Right lobe of liver (tissue), 6 donors: ENCODE results near the gene QPCT. TPM values are rescaled to one million over a fixed set of nuclear protein-coding genes. Genes with fewer than 3 reads are reported as not detected.

ENCODE experiments used
- ATAC-seq, 4 donors: fragments of 200-7000 bp; cut with Tn5 transposase; one replicate each; pipeline ENCODE4 v1.9.1; 2020; ENCODE audit warnings: mild to moderate bottlenecking in 4 of 4, moderate library complexity in 4 of 4
- DNase-seq, 3 donors: peaks; one replicate each; pipeline ENCODE4 v3.0.0-alpha.2; 2020
- H3K27ac ChIP-seq, 3 donors: fragments of 200-600 bp; one replicate each; pipeline ENCODE4 v1.8.0; 2022
- H3K27me3 ChIP-seq, 2 donors: fragments of 200-600 bp; one replicate each; pipeline ENCODE4 v1.8.0; 2022
- H3K36me3 ChIP-seq, 4 donors: fragments of 200-600 bp; sonication (generic) in 1 of 4; one replicate each; pipeline versions ENCODE4 v1.5.1 to v1.8.0; 2017 to 2022; ENCODE audit warnings: control low read depth in 1 of 4
- H3K4me1 ChIP-seq, 4 donors: fragments of 200-600 bp; sonication (generic) in 1 of 4; one replicate each; pipeline versions ENCODE4 v1.5.1 to v1.8.0; 2017 to 2022; ENCODE audit warnings: control low read depth in 1 of 4
- H3K4me3 ChIP-seq, 3 donors: fragments of 200-600 bp; one replicate each; pipeline ENCODE4 v1.8.0; 2022
- H3K9me3 ChIP-seq, 4 donors: fragments of 200-600 bp; sonication (generic) in 1 of 4; one replicate each; pipeline versions ENCODE4 v1.5.1 to v1.8.0; 2017 to 2022; ENCODE audit warnings: control low read depth in 1 of 4
- POLR2A ChIP-seq: fragments of 450-650 bp; IDR thresholded peaks from one replicate; pipeline ENCODE4 v1.6.1; 2017; ENCODE audit warnings: antibody characterized with exemption, mild to moderate bottlenecking
- WGBS: methylation state at CpG from one replicate; pipeline ENCODE4 v1.1.6; 2018; ENCODE audit warnings: low coverage, low lambda C conversion rate; ENCODE audit not compliant: insufficient coverage; ENCODE audit errors: missing lambda C conversion rate; 5-methylcytosine and 5-hydroxymethylcytosine counted together
- intact Hi-C, 2 donors: fragments of 100-400 bp; cut with DNase I; formaldehyde crosslinking; loops; one replicate each; pipeline versions ENCODE4 v1.11.2 to v1.14.1; 2022
- total RNA-seq, 6 experiments: library from RNA; depleted of rRNA in 2 of 6; stranded (reverse); fragments of >200 nt in 2 of 6; fragmentation: NEBNext Ultra II Directional in 3 of 6; extraction: Animal tissue kit (Norgen Biotek cat#: 25700) in 3 of 6; gene quantifications; one replicate each; pipeline versions ENCODE4 v1.1.0 to v1.2.4, GENCODE V29; 2016 to 2023
- TF ChIP-seq, protein P1 (sequence below), 4 donors: fragments of 200-600 bp in 3 of 4; fragments of 450-650 bp in 1 of 4; IDR thresholded peaks; one replicate each; pipeline versions ENCODE4 v1.5.1 to v1.8.0; 2016 to 2022; ENCODE audit warnings: antibody characterized with exemption in 4 of 4, mild to moderate bottlenecking in 2 of 4
- donor health status: DM: no; HTN: yes; CAD: no.
- donor health status: DM: no; HTN: no; CAD: no.
- donor health status: DM: no; HTN: no; CAD: no.
- donor health status: DM: no; HTN: yes; CAD: no.
- donor health status: DM: no; HTN: yes; CAD: no.

The QPCT gene
- total RNA-seq, 6 experiments from 2014 or later: 0.55 to 1.5 (median 1.1) TPM

DNA sequence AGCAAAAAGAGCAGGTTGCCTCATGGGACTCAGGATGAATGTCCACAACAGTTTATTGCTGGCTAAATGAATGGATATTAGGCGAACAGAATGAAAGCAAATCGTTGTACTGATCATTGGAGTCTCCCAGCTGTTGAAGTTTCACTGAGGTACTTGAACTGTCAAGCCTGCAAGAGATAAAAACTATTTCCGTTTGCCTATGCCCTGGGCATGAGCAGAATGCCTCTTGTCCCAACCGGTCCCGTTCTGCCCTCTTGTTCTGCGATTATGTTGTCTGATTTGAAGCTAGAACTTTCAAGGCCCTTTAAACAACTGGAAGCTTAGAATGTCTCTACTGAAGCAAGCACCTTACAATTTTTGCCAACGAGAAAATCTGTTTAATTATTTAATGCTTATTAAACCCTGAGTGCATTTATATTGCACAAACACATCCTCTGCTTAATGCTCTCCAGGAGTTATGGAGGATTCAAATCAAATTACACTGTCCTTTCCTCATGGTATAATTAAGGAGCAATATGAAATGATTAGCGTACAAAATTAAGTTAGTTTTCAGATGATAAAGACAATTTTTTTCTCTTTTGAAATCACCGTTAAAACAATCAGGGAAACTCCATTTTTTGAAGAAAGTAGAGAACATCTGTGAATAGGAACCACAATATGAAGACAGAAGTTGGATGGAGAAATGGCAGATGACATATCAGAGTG is 17.7 kb downstream of the QPCT start:
- no peak overlapping the region for H3K4me3 ChIP-seq
- no peak overlapping the region for H3K27ac ChIP-seq
- H3K36me3 ChIP-seq: no peaks in the 10 kb centered on the region
- intact Hi-C loops: no loop called here
- no peaks in the 10 kb centered on the region for H3K4me1 ChIP-seq
- no peak for DNase-seq
- no peaks in the 10 kb centered on the region for H3K27me3 ChIP-seq
- TF ChIP-seq POLR2A: no peak
- TF ChIP-seq, protein P1, sequence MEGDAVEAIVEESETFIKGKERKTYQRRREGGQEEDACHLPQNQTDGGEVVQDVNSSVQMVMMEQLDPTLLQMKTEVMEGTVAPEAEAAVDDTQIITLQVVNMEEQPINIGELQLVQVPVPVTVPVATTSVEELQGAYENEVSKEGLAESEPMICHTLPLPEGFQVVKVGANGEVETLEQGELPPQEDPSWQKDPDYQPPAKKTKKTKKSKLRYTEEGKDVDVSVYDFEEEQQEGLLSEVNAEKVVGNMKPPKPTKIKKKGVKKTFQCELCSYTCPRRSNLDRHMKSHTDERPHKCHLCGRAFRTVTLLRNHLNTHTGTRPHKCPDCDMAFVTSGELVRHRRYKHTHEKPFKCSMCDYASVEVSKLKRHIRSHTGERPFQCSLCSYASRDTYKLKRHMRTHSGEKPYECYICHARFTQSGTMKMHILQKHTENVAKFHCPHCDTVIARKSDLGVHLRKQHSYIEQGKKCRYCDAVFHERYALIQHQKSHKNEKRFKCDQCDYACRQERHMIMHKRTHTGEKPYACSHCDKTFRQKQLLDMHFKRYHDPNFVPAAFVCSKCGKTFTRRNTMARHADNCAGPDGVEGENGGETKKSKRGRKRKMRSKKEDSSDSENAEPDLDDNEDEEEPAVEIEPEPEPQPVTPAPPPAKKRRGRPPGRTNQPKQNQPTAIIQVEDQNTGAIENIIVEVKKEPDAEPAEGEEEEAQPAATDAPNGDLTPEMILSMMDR (IDR thresholded peaks at IDR 0.05): no peak
- no peak for ATAC-seq
- no peaks in the 10 kb centered on the region for H3K9me3 ChIP-seq
- 73% methylated on average over 7 of the region's 9 CpGs for WGBS

DNA sequence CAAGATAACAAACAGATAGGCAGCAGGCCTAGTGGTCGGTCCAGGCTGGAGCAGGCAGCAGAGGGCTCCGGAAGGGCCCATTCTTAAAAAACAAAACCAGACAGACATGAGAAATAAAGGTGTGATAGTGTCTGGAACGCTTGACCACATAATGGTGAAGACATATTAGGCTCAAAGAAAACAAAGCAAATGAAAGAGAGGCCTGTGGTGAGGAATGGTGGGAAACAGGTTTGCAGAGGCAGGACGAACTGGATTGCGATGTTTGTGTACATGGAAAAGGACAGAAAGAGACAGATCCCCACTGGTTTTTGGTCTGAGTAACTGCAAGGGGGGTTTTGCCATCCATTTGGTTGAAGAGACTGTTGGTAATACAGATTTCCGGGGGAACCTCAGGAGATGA is 19.9 kb downstream of the QPCT start:
- ATAC-seq: no peak
- no peak for DNase-seq
- no peak for TF ChIP-seq POLR2A
- TF ChIP-seq, protein P1 (IDR thresholded peaks at IDR 0.05): no peak
- Histone ChIP-seq H3K27me3 (no peaks in the 10 kb centered on the region), H3K4me1 (no peaks in the 10 kb centered on the region), H3K36me3 (no peaks in the 10 kb centered on the region), H3K27ac (no peak overlapping the region), H3K9me3 (no peaks in the 10 kb centered on the region), H3K4me3 (no peak overlapping the region)
- WGBS: 89% methylated on average over 6 of the region's 6 CpGs
- intact Hi-C loops: no loop called here

DNA sequence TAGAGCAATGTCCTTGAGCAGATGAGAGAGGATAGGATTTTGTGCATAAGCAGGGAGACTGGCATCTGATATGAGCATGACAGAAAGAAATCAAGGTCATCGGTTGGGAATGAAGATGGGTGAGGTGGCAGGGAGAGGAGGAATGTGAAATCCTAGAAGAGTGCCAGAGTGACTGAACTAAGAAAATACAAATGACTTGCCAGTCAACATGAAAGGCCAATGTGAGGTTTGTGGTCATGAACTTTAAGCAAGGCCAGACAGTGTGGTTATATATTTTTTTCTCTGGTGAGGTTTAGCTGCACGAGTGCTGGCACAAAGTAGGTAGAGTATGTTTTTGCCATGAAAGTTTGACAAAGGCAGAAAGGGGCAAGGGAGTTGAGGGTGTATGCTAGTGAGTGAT is 21.2 kb downstream of the QPCT start:
- DNase-seq (no peak), ATAC-seq (no peak)
- Histone ChIP-seq H3K36me3 (no peaks in the 10 kb centered on the region), H3K27ac (no peak overlapping the region), H3K27me3 (no peaks in the 10 kb centered on the region), H3K4me1 (no peaks in the 10 kb centered on the region), H3K9me3 (no peaks in the 10 kb centered on the region), H3K4me3 (no peak overlapping the region)
- TF ChIP-seq, protein P1 (IDR thresholded peaks at IDR 0.05): no peak
- TF ChIP-seq POLR2A: no peak
- intact Hi-C loops: no loop called here
- WGBS: 68% methylated on average over 2 of the region's 2 CpGs

DNA sequence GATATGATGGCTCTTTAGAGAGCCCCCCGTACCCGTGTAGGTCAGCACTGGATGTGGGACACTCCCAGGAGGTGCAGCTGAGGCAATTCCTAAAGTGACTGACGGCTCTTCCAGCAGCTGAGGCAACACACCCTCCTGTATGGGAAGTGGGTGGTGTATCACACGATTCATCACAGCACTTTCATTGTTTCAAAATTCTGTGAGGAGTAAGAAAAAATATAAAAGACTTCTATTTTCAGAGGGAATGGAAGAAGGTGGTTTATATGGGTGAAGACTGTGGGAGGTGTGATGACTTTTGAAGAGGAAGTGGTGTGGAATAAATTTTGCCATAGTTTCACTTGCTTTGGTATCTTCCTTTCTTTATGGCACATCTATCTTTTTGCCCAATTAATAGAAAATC is 22.3 kb downstream of the QPCT start:
- Histone ChIP-seq H3K4me3 (no peak overlapping the region), H3K4me1 (no peaks in the 10 kb centered on the region), H3K27ac (no peak overlapping the region), H3K36me3 (no peaks in the 10 kb centered on the region), H3K9me3 (no peaks in the 10 kb centered on the region), H3K27me3 (no peaks in the 10 kb centered on the region)
- 38% methylated on average over 1 of the region's 4 CpGs for WGBS
- DNase-seq: no peak
- intact Hi-C loops: no loop called here
- TF ChIP-seq, protein P1 (IDR thresholded peaks at IDR 0.05): no peak
- TF ChIP-seq POLR2A: no peak
- ATAC-seq: no peak
